ENCODE results near the gene TMCO4.
"Not testable (repeated sequence)": the region's sequence is repeated elsewhere in the genome, so short reads cannot be mapped to it uniquely, and the experiment has no call there.

TMCO4 gene

GRCh38 chr1:19799230-19800075 is at the start of gene TMCO4:
Gene TMCO4, minus strand, starts transcription at chr1:19799916. Its CDS starts 19,158 bp downstream, at chr1:19780758.
- DNase-seq, result peak; percentile 9

- not testable (repeated sequence) for DNase-seq
Measured at GRCh38 chr1:19849307-19849706, 49.6 kb upstream of the TMCO4 start.

GRCh38 chr1:19847334-19847733 is 47.6 kb upstream of the TMCO4 start:
- not testable (repeated sequence) for DNase-seq

GRCh38 chr1:19846338-19846737 is 46.6 kb upstream of the TMCO4 start:
- no peak for DNase-seq

- no peak for DNase-seq
Measured at GRCh38 chr1:19845555-19845954, 45.8 kb upstream of the TMCO4 start.

GRCh38 chr1:19844731-19845495 is 45.2 kb upstream of the TMCO4 start:
- no peak for DNase-seq

- no peak for DNase-seq
Measured at GRCh38 chr1:19840228-19840627, 40.5 kb upstream of the TMCO4 start.

- DNase-seq, result no peak
Measured at GRCh38 chr1:19837866-19838265, 38.1 kb upstream of the TMCO4 start.

GRCh38 chr1:19835578-19835977 is 35.9 kb upstream of the TMCO4 start:
- DNase-seq, result no peak

GRCh38 chr1:19831441-19831840 is 31.7 kb upstream of the TMCO4 start:
- DNase-seq, result no peak

GRCh38 chr1:19828546-19828945 is 28.8 kb upstream of the TMCO4 start:
- no peak for DNase-seq

GRCh38 chr1:19825298-19825697 is 25.6 kb upstream of the TMCO4 start:
- DNase-seq, result no peak

GRCh38 chr1:19824541-19824940 is 24.8 kb upstream of the TMCO4 start:
- DNase-seq, result no peak

- DNase-seq, result no peak
Measured at GRCh38 chr1:19824036-19824435, 24.3 kb upstream of the TMCO4 start.

- no peak for DNase-seq
Measured at GRCh38 chr1:19819701-19820100, 20.0 kb upstream of the TMCO4 start.

- no peak for DNase-seq
Measured at GRCh38 chr1:19818324-19818723, 18.6 kb upstream of the TMCO4 start.

GRCh38 chr1:19817160-19817559 is 17.4 kb upstream of the TMCO4 start:
- DNase-seq, result no peak

GRCh38 chr1:19816737-19817086 is 17.0 kb upstream of the TMCO4 start:
- not testable (repeated sequence) for DNase-seq

GRCh38 chr1:19815801-19816736 is 16.4 kb upstream of the TMCO4 start:
- DNase-seq, result peak; percentile 97

GRCh38 chr1:19814681-19815503 is 15.2 kb upstream of the TMCO4 start, which contains the start of gene RNF186:
Gene RNF186, minus strand, starts transcription at chr1:19815283. Its CDS starts 182 bp downstream, at chr1:19815101.
- peak; percentile 72 for DNase-seq

GRCh38 chr1:19814244-19814661 is 14.5 kb upstream of the TMCO4 start:
- DNase-seq, result no peak

GRCh38 chr1:19813643-19813960 is 13.9 kb upstream of the TMCO4 start:
- no peak for DNase-seq
